Liver (tissue), 8 donors: ENCODE measurements around the gene SORL1-AS1.

Experiments used
- DNase-seq: peaks from one replicate; pipeline ENCODE4 v3.0.0-alpha.2; 2017; ENCODE audit warnings: low spot score
- H3K27ac ChIP-seq, 2 donors: one replicate each; pipeline ENCODE4 v1.7.0; 2013; ENCODE audit warnings: inconsistent platforms in 2 of 2, low read length in 2 of 2, control low read depth in 1 of 2, low read depth in 1 of 2, mild to moderate bottlenecking in 1 of 2
- H3K27me3 ChIP-seq, 4 donors: one replicate each; pipeline versions ENCODE4 v1.6.1 to v1.7.0; 2013; ENCODE audit warnings: low read length in 3 of 4, inconsistent platforms in 1 of 4, mild to moderate bottlenecking in 1 of 4, moderate library complexity in 1 of 4; ENCODE audit not compliant: control insufficient read depth in 4 of 4, insufficient read depth in 4 of 4
- H3K36me3 ChIP-seq, 4 donors: one replicate each; pipeline versions ENCODE4 v1.6.1 to v1.7.0; 2013; ENCODE audit warnings: low read length in 3 of 4, mild to moderate bottlenecking in 3 of 4, low read depth in 1 of 4, moderate library complexity in 1 of 4; ENCODE audit not compliant: control insufficient read depth in 4 of 4, insufficient read depth in 3 of 4
- H3K4me1 ChIP-seq, 4 donors: one replicate each; pipeline versions ENCODE4 v1.6.1 to v1.7.0; 2013; ENCODE audit warnings: low read length in 3 of 4, mild to moderate bottlenecking in 3 of 4, moderate library complexity in 1 of 4; ENCODE audit not compliant: control insufficient read depth in 4 of 4, insufficient read depth in 4 of 4
- H3K4me3 ChIP-seq, 3 donors: one replicate each; pipeline versions ENCODE4 v1.6.1 to v1.7.0; 2013; ENCODE audit warnings: low read length in 3 of 3, control low read depth in 1 of 3, low read depth in 1 of 3, mild to moderate bottlenecking in 1 of 3
- H3K9ac ChIP-seq, 2 donors: one replicate each; pipeline ENCODE4 v1.7.0; 2013; ENCODE audit warnings: low read length in 2 of 2, mild to moderate bottlenecking in 2 of 2, moderate library complexity in 2 of 2, control low read depth in 1 of 2, low read depth in 1 of 2
- H3K9me3 ChIP-seq, 4 donors: one replicate each; pipeline versions ENCODE4 v1.6.1 to v1.7.0; 2013; ENCODE audit warnings: low read length in 3 of 4; ENCODE audit not compliant: control insufficient read depth in 4 of 4
- EGR1 ChIP-seq, 2 donors: IDR thresholded peaks; 2 replicates each; pipeline ENCODE4 v1.6.1; 2016 to 2018; ENCODE audit warnings: antibody characterized with exemption in 2 of 2, low read depth in 2 of 2
- FOXA1 ChIP-seq: IDR thresholded peaks from 2 replicates; pipeline ENCODE4 v1.6.1; 2016; ENCODE audit warnings: antibody characterized with exemption
- FOXA2 ChIP-seq: IDR thresholded peaks from 2 replicates; pipeline ENCODE4 v1.6.1; 2016; ENCODE audit warnings: antibody characterized with exemption
- HNF4A ChIP-seq, 2 donors: conservative IDR thresholded peaks; 2 replicates each; pipeline ENCODE4 v1.6.1; 2016; ENCODE audit warnings: antibody characterized with exemption in 2 of 2, mild to moderate bottlenecking in 2 of 2
- HNF4G ChIP-seq: IDR thresholded peaks from 2 replicates; pipeline ENCODE4 v1.6.1; 2016; ENCODE audit warnings: antibody characterized with exemption
- JUND ChIP-seq, 2 donors: IDR thresholded peaks; 2 replicates each; pipeline ENCODE4 v1.6.1; 2016; ENCODE audit warnings: antibody characterized with exemption in 2 of 2
- NR2F2 ChIP-seq: IDR thresholded peaks from 2 replicates; pipeline ENCODE4 v1.6.1; 2016; ENCODE audit warnings: antibody characterized with exemption
- RAD21 ChIP-seq, 2 donors: IDR thresholded peaks; 2 replicates each; pipeline ENCODE4 v1.6.1; 2016; ENCODE audit warnings: antibody characterized with exemption in 2 of 2, mild to moderate bottlenecking in 2 of 2
- RXRA ChIP-seq, 2 donors: IDR thresholded peaks; 2 replicates each; pipeline ENCODE4 v1.6.1; 2017 to 2018; ENCODE audit warnings: antibody characterized with exemption in 2 of 2, mild to moderate bottlenecking in 1 of 2
- SP1 ChIP-seq: IDR thresholded peaks from 2 replicates; pipeline ENCODE4 v1.6.1; 2018; ENCODE audit warnings: antibody characterized with exemption, mild to moderate bottlenecking
- TAF1 ChIP-seq: conservative IDR thresholded peaks from 2 replicates; pipeline ENCODE4 v1.6.1; 2016; ENCODE audit warnings: antibody characterized with exemption, mild to moderate bottlenecking
- YY1 ChIP-seq: IDR thresholded peaks from 2 replicates; pipeline ENCODE4 v1.6.1; 2016; ENCODE audit warnings: antibody characterized with exemption, mild to moderate bottlenecking
- WGBS: extraction: QIAGEN DNeasy Blood & Tissue Kit; methylation state at CpG from one replicate; pipeline ENCODE4 v1.1.7; 2013; 5-methylcytosine and 5-hydroxymethylcytosine counted together
- TF ChIP-seq, protein P1 (sequence below): IDR thresholded peaks from 2 replicates; pipeline ENCODE4 v1.6.1; 2016; ENCODE audit warnings: antibody characterized with exemption, mild to moderate bottlenecking
- TF ChIP-seq, protein P2 (sequence below): IDR thresholded peaks from 2 replicates; pipeline ENCODE4 v1.6.1; 2016; ENCODE audit warnings: antibody characterized with exemption
- TF ChIP-seq, protein P3 (sequence below): IDR thresholded peaks from 2 replicates; pipeline ENCODE4 v1.6.1; 2016; ENCODE audit warnings: antibody characterized with exemption
- TF ChIP-seq, protein P4 (sequence below): IDR thresholded peaks from 2 replicates; pipeline ENCODE4 v1.6.1; 2016; ENCODE audit warnings: antibody characterized with exemption
- TF ChIP-seq, protein P5 (sequence below): fragments of 150-350 bp; IDR thresholded peaks from 2 replicates; pipeline ENCODE4 v1.5.1; 2017; ENCODE audit warnings: improper control_type of control experiment, low read depth, low read length; ENCODE audit not compliant: missing input control
- donor health status: healthy.
- donor health status: healthy.
- donor health status: healthy.
- donor health status: healthy.
- donor health status: healthy.

Gene SORL1-AS1

DNA sequence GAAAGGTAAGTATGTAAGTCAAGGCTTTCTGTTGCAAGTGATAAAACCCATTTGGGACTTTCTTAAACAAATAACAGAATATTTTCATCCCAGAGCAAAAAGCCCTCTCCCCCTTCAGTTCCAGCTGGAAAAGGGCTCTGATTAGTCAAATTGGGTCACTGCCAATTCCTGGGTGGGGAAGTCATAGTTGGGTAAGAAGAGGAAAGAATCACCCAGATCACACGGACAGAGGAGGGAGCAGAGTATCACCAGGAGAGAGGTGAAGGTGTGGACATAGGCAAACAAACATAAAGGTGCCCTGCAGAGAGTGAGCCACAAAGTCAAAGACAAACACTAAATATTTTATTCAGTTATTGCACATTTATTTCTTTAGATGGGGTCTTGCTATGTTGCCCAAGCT is 36.9 kb downstream of the SORL1-AS1 start (continued):
- TF ChIP-seq, protein P1, sequence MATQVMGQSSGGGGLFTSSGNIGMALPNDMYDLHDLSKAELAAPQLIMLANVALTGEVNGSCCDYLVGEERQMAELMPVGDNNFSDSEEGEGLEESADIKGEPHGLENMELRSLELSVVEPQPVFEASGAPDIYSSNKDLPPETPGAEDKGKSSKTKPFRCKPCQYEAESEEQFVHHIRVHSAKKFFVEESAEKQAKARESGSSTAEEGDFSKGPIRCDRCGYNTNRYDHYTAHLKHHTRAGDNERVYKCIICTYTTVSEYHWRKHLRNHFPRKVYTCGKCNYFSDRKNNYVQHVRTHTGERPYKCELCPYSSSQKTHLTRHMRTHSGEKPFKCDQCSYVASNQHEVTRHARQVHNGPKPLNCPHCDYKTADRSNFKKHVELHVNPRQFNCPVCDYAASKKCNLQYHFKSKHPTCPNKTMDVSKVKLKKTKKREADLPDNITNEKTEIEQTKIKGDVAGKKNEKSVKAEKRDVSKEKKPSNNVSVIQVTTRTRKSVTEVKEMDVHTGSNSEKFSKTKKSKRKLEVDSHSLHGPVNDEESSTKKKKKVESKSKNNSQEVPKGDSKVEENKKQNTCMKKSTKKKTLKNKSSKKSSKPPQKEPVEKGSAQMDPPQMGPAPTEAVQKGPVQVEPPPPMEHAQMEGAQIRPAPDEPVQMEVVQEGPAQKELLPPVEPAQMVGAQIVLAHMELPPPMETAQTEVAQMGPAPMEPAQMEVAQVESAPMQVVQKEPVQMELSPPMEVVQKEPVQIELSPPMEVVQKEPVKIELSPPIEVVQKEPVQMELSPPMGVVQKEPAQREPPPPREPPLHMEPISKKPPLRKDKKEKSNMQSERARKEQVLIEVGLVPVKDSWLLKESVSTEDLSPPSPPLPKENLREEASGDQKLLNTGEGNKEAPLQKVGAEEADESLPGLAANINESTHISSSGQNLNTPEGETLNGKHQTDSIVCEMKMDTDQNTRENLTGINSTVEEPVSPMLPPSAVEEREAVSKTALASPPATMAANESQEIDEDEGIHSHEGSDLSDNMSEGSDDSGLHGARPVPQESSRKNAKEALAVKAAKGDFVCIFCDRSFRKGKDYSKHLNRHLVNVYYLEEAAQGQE, result no peak
- TF ChIP-seq, protein P2, sequence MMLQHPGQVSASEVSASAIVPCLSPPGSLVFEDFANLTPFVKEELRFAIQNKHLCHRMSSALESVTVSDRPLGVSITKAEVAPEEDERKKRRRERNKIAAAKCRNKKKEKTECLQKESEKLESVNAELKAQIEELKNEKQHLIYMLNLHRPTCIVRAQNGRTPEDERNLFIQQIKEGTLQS, result no peak

DNA sequence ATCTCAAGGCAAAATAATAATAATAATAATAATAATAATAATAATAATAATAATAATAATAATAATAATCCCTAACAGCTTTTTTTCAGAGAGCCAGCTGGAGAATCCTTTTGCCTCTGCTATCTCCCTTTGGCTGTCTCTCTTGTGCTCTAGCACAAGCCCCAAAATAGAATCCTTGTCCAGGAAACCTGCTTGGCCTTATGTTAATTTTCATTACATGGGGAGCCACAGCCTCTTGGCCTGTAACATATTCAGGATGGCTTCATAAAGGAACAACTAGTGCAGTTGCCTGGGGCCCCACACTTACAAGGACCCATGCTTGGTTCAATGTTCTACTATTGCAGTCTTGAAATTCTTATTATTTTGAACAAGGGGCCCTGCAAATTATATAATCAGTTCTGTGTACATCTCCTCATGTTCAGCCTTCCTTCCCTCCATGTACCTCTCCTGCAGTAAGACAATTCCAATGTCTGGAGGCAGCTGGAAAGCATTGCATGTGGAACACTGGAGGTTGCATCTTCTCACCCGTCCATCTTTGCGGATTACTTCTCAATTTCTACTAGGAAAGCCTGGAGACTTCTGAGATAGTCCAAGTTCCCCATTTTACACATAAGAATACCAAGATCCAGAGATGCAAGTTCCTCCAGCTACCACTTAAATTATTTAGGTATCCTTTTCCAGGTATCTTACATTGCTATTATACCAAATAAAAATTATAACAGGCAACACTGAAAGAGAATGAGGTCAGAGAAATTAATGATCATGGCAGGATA is 38.4 kb downstream of the SORL1-AS1 start:
- Histone ChIP-seq H3K9ac (no peak overlapping the region), H3K4me3 (no peak overlapping the region), H3K9me3 (no peaks in the 10 kb centered on the region), H3K27me3 (no peaks in the 10 kb centered on the region), H3K4me1 (peaks cover 5 to 16% (median 13%) of the 10 kb centered on the region in 4 donors), H3K36me3 (no peaks in the 10 kb centered on the region), H3K27ac (no peak overlapping the region)
- no peak for TF ChIP-seq HNF4G
- WGBS, result 90% methylated on average over 2 of the region's 2 CpGs
- DNase-seq, result no peak

DNA sequence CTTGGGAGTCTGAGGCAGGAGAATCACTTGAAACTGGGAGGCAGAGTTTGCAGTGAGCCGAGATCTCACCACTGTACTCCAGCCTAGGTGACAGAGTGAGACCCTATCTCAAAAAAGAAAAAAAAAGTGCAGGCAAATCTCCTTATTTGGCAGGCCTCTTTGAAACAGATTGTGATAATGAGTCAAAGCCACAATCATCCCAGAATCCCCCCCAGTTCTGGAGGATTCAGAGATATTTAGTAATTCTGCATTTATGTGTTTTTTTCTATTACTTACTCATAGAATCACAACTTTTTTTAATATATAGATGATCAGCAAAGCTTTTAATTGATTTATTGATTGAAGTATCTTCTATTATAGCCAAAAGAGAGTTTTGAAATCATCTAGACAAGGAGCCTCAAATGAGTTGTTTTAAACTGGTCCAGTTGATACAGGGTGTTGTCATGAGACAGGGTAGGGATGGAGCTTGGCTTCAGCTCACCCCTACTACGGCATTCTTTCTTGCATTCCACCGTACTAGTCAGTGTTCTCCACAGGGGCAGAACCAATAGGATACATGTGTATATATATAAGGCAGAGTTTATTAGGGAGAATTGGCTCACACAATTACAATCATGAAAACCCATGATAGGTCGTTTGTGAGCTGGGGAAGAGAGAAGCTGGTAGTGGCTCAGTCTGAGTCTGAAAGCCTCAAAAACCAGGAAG is 39.9 kb downstream of the SORL1-AS1 start:
- 84% methylated on average over 4 of the region's 4 CpGs for WGBS
- Histone ChIP-seq H3K9ac (no peak overlapping the region), H3K27me3 (no peaks in the 10 kb centered on the region), H3K4me3 (no peak overlapping the region), H3K36me3 (no peaks in the 10 kb centered on the region), H3K4me1 (peaks cover 3 to 13% (median 11%) of the 10 kb centered on the region in 4 donors), H3K27ac (no peak overlapping the region), H3K9me3 (no peaks in the 10 kb centered on the region)
- TF ChIP-seq, protein P2, result no peak
- no peak for TF ChIP-seq RXRA (IDR thresholded peaks at IDR 0.05)
- TF ChIP-seq, protein P1, result no peak
- no peak for TF ChIP-seq NR2F2
- no peak for TF ChIP-seq HNF4G
- TF ChIP-seq, protein P3, sequence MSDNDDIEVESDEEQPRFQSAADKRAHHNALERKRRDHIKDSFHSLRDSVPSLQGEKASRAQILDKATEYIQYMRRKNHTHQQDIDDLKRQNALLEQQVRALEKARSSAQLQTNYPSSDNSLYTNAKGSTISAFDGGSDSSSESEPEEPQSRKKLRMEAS, result no peak
- TF ChIP-seq JUND (IDR thresholded peaks at IDR 0.05), result no peak
- no peak for TF ChIP-seq YY1
- TF ChIP-seq TAF1, result no peak
- no peak for TF ChIP-seq HNF4A (conservative IDR thresholded peaks at IDR 0.05)
- TF ChIP-seq EGR1 (IDR thresholded peaks at IDR 0.05; ENCODE audit: low read depth in 2 of 2), result no peak
- TF ChIP-seq, protein P4, sequence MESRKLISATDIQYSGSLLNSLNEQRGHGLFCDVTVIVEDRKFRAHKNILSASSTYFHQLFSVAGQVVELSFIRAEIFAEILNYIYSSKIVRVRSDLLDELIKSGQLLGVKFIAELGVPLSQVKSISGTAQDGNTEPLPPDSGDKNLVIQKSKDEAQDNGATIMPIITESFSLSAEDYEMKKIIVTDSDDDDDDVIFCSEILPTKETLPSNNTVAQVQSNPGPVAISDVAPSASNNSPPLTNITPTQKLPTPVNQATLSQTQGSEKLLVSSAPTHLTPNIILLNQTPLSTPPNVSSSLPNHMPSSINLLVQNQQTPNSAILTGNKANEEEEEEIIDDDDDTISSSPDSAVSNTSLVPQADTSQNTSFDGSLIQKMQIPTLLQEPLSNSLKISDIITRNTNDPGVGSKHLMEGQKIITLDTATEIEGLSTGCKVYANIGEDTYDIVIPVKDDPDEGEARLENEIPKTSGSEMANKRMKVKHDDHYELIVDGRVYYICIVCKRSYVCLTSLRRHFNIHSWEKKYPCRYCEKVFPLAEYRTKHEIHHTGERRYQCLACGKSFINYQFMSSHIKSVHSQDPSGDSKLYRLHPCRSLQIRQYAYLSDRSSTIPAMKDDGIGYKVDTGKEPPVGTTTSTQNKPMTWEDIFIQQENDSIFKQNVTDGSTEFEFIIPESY, result no peak
- TF ChIP-seq FOXA1, result no peak
- TF ChIP-seq, protein P5, sequence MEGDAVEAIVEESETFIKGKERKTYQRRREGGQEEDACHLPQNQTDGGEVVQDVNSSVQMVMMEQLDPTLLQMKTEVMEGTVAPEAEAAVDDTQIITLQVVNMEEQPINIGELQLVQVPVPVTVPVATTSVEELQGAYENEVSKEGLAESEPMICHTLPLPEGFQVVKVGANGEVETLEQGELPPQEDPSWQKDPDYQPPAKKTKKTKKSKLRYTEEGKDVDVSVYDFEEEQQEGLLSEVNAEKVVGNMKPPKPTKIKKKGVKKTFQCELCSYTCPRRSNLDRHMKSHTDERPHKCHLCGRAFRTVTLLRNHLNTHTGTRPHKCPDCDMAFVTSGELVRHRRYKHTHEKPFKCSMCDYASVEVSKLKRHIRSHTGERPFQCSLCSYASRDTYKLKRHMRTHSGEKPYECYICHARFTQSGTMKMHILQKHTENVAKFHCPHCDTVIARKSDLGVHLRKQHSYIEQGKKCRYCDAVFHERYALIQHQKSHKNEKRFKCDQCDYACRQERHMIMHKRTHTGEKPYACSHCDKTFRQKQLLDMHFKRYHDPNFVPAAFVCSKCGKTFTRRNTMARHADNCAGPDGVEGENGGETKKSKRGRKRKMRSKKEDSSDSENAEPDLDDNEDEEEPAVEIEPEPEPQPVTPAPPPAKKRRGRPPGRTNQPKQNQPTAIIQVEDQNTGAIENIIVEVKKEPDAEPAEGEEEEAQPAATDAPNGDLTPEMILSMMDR, result no peak
- TF ChIP-seq FOXA2, result no peak
- TF ChIP-seq RAD21 (IDR thresholded peaks at IDR 0.05), result no peak
- TF ChIP-seq SP1, result no peak
- no peak for DNase-seq
